Smooth muscle cell (in vitro differentiated cells): ENCODE data around the gene RASD1. TPM values are rescaled to one million over a fixed set of nuclear protein-coding genes. Genes with fewer than 3 reads are reported as not detected.

Experiments used
- DNase-seq: peaks from one replicate; lab custom pipeline; 2025; ENCODE audit not compliant: unreplicated experiment; lab: John Stamatoyannopoulos, UW
- H2AFZ ChIP-seq: fragments of 200-600 bp; sonication (generic); 2 replicates; pipeline ENCODE4 v1.6.0; 2016; ENCODE audit warnings: antibody characterized with exemption, low read depth, mild to moderate bottlenecking
- H3F3A ChIP-seq: fragments of 200-600 bp; sonication (generic); 2 replicates; pipeline ENCODE4 v1.6.0; 2017; ENCODE audit warnings: antibody characterized with exemption, low read depth
- H3K27ac ChIP-seq: fragments of 200-600 bp; sonication (generic); 2 replicates; pipeline ENCODE4 v1.5.1; 2016; ENCODE audit warnings: low read depth, mild to moderate bottlenecking
- H3K27me3 ChIP-seq: fragments of 200-600 bp; sonication (generic); 2 replicates; pipeline ENCODE4 v1.6.1; 2016; ENCODE audit warnings: low read depth, mild to moderate bottlenecking
- H3K36me3 ChIP-seq: fragments of 200-600 bp; sonication (generic); 2 replicates; pipeline ENCODE4 v1.5.1; 2016; ENCODE audit warnings: low read depth
- H3K4me1 ChIP-seq: fragments of 200-600 bp; sonication (generic); 2 replicates; pipeline ENCODE4 v1.5.1; 2016; ENCODE audit warnings: low read depth
- H3K4me2 ChIP-seq: fragments of 200-600 bp; sonication (generic); 2 replicates; pipeline ENCODE4 v1.6.0; 2016; ENCODE audit warnings: mild to moderate bottlenecking
- H3K4me3 ChIP-seq: fragments of 200-600 bp; sonication (generic); 2 replicates; pipeline ENCODE4 v1.5.1; 2016; ENCODE audit warnings: mild to moderate bottlenecking
- H3K79me2 ChIP-seq: fragments of 200-600 bp; sonication (generic); 2 replicates; pipeline ENCODE4 v1.6.0; 2016; ENCODE audit warnings: low read depth, mild to moderate bottlenecking
- H3K9ac ChIP-seq: fragments of 200-600 bp; sonication (generic); 2 replicates; pipeline ENCODE4 v1.6.0; 2016; ENCODE audit warnings: low read depth
- H3K9me3 ChIP-seq: fragments of 200-600 bp; sonication (generic); replicated peaks from 2 replicates; pipeline ENCODE4 v1.5.1; 2016; ENCODE audit warnings: low read depth
- H4K20me1 ChIP-seq: fragments of 200-600 bp; sonication (generic); 2 replicates; pipeline ENCODE4 v1.6.0; 2016; ENCODE audit warnings: low read depth
- WGBS: methylation state at CpG from one replicate; pipeline ENCODE4 v1.1.7; 2016; ENCODE audit warnings: low lambda C conversion rate; 5-methylcytosine and 5-hydroxymethylcytosine counted together
- polyA plus RNA-seq: library from polyadenylated mRNA; unstranded; fragments of >200 nt; fragmentation: Nextera tagmentation; extraction: Ambion mirVana; gene quantifications from 2 replicates; pipeline ENCODE4 v1.2.1, GENCODE V29; 2016
- total RNA-seq: library from RNA; depleted of rRNA; stranded (reverse); fragments of >200 nt; gene quantifications from 2 replicates; pipeline ENCODE4 v1.2.3, GENCODE V29; 2014
- TF ChIP-seq, protein P1 (sequence below): fragments of 200-600 bp; sonication (generic); IDR thresholded peaks from 2 replicates; pipeline ENCODE4 v1.5.1; 2017; ENCODE audit warnings: borderline replicate concordance, mild to moderate bottlenecking, antibody characterized with exemption; ENCODE audit not compliant: insufficient read depth, poor library complexity, severe bottlenecking

Gene RASD1
- total and polyA plus RNA-seq, 2 experiments from 2014 or later = 5.0 to 5.7 TPM

- H2AFZ ChIP-seq = no peak overlapping the region
- no peaks in the 10 kb centered on the region for H3K36me3 ChIP-seq
- H3K79me2 ChIP-seq = no peaks in the 10 kb centered on the region
- no peaks in the 10 kb centered on the region for H3F3A ChIP-seq
- DNase-seq = no peak
- H3K27ac ChIP-seq = no peak overlapping the region
- TF ChIP-seq, protein P1, sequence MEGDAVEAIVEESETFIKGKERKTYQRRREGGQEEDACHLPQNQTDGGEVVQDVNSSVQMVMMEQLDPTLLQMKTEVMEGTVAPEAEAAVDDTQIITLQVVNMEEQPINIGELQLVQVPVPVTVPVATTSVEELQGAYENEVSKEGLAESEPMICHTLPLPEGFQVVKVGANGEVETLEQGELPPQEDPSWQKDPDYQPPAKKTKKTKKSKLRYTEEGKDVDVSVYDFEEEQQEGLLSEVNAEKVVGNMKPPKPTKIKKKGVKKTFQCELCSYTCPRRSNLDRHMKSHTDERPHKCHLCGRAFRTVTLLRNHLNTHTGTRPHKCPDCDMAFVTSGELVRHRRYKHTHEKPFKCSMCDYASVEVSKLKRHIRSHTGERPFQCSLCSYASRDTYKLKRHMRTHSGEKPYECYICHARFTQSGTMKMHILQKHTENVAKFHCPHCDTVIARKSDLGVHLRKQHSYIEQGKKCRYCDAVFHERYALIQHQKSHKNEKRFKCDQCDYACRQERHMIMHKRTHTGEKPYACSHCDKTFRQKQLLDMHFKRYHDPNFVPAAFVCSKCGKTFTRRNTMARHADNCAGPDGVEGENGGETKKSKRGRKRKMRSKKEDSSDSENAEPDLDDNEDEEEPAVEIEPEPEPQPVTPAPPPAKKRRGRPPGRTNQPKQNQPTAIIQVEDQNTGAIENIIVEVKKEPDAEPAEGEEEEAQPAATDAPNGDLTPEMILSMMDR = no peak
- no peak overlapping the region for H3K9ac ChIP-seq
- no peaks in the 10 kb centered on the region for H4K20me1 ChIP-seq
- no peak overlapping the region for H3K4me3 ChIP-seq
- H3K4me2 ChIP-seq = no peak overlapping the region
- no peaks in the 10 kb centered on the region for H3K27me3 ChIP-seq
- peaks cover 6% of the 10 kb centered on the region for H3K4me1 ChIP-seq
- WGBS = 96% methylated on average over 4 of the region's 4 CpGs
- no peaks in the 10 kb centered on the region for H3K9me3 ChIP-seq
Observed at GRCh38 chr17:17448723-17449122, 47.5 kb downstream of the RASD1 start.

GRCh38 chr17:17448076-17448475 lies 48.1 kb downstream of the RASD1 start:
- Histone ChIP-seq H3K4me2 (no peak overlapping the region), H3K27ac (no peak overlapping the region), H3K9me3 (no peaks in the 10 kb centered on the region), H2AFZ (no peak overlapping the region), H3K4me3 (no peak overlapping the region), H3K9ac (no peak overlapping the region), H3F3A (no peaks in the 10 kb centered on the region), H3K27me3 (no peaks in the 10 kb centered on the region), H3K79me2 (no peaks in the 10 kb centered on the region), H3K36me3 (no peaks in the 10 kb centered on the region), H4K20me1 (no peaks in the 10 kb centered on the region), H3K4me1 (peaks cover 6% of the 10 kb centered on the region)
- TF ChIP-seq, protein P1 = no peak
- no peak for DNase-seq
- 82% methylated on average over 5 of the region's 5 CpGs for WGBS

DNA sequence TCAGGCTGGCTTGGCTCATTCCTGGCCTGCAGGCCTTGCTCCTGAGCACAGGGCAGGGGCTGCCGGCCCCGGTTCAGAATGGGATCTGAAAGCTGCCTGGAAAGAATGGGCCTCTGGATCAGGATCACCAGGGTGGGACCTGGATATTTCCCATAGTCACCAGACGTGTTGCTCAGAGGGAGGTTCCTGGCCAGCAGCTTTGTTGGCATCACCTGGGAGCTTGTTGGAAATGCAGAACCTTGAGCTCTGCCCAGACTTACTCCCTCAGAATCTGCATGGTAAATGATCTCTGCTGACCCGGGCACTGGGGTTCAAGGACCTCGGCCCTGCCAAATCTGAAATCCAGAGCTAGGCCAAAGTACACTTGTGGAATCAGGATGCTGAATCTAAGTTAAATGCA lies 48.9 kb downstream of the RASD1 start:
- Histone ChIP-seq H3K79me2 (no peaks in the 10 kb centered on the region), H3K27ac (no peak overlapping the region), H3F3A (no peaks in the 10 kb centered on the region), H3K36me3 (no peaks in the 10 kb centered on the region), H3K4me2 (no peak overlapping the region), H3K9me3 (no peaks in the 10 kb centered on the region), H3K4me1 (peaks cover 6% of the 10 kb centered on the region), H3K27me3 (no peaks in the 10 kb centered on the region), H3K4me3 (no peak overlapping the region), H2AFZ (no peak overlapping the region), H3K9ac (no peak overlapping the region), H4K20me1 (no peaks in the 10 kb centered on the region)
- DNase-seq = no peak
- WGBS = 97% methylated on average over 5 of the region's 5 CpGs
- TF ChIP-seq, protein P1 = no peak

DNA sequence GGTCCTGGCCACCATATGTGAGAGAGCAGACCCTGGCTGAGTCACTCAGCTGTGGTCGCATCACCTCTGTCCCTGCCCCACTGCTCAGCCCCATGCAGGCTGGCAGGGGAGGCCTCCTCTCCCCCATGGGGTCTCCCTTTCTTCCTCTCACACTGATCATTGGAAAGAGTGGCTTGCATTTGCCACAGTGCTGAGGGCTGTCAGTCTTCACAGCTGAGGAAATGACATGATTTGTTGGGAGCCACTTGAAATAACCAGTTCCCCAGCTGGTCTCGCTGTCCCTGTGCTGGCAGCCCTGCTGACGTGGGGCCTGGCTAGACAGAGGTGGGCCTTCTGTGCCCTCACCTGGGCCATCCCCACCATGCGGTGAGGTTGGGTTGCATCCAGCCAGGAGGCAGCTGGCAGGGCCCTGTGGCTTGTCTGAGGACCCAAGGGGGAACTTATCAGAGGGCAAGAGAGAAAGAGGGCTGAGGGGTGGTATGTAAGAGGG lies 49.5 kb downstream of the RASD1 start:
- no peak overlapping the region for H3K9ac ChIP-seq
- DNase-seq = no peak
- H3K4me2 ChIP-seq = peak overlapping the region; percentile 38
- peak overlapping the region; percentile 59 for H3K27ac ChIP-seq
- H3K4me3 ChIP-seq = no peak overlapping the region
- no peaks in the 10 kb centered on the region for H3K9me3 ChIP-seq
- no peaks in the 10 kb centered on the region for H4K20me1 ChIP-seq
- 82% methylated on average over 4 of the region's 4 CpGs for WGBS
- no peaks in the 10 kb centered on the region for H3K36me3 ChIP-seq
- H3K79me2 ChIP-seq = no peaks in the 10 kb centered on the region
- no peaks in the 10 kb centered on the region for H3F3A ChIP-seq
- H2AFZ ChIP-seq = no peak overlapping the region
- TF ChIP-seq, protein P1 = no peak
- peaks cover 6% of the 10 kb centered on the region for H3K4me1 ChIP-seq
- no peaks in the 10 kb centered on the region for H3K27me3 ChIP-seq
